C4-2B (cell line): ENCODE data around the gene AAK1.

Experiments used
- ZFX ChIP-seq: fragments of 450-650 bp; IDR thresholded peaks from 2 replicates; pipeline ENCODE4 v1.6.1; 2017
- TF ChIP-seq, protein P1 (sequence below): fragments of 450-650 bp; conservative IDR thresholded peaks from 2 replicates; pipeline ENCODE4 v1.5.1; 2017; ENCODE audit warnings: mild to moderate bottlenecking

- TF ChIP-seq, protein P1, sequence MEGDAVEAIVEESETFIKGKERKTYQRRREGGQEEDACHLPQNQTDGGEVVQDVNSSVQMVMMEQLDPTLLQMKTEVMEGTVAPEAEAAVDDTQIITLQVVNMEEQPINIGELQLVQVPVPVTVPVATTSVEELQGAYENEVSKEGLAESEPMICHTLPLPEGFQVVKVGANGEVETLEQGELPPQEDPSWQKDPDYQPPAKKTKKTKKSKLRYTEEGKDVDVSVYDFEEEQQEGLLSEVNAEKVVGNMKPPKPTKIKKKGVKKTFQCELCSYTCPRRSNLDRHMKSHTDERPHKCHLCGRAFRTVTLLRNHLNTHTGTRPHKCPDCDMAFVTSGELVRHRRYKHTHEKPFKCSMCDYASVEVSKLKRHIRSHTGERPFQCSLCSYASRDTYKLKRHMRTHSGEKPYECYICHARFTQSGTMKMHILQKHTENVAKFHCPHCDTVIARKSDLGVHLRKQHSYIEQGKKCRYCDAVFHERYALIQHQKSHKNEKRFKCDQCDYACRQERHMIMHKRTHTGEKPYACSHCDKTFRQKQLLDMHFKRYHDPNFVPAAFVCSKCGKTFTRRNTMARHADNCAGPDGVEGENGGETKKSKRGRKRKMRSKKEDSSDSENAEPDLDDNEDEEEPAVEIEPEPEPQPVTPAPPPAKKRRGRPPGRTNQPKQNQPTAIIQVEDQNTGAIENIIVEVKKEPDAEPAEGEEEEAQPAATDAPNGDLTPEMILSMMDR = no peak
- no peak for TF ChIP-seq ZFX
Observed at GRCh38 chr2:69567157-69567908, 76.2 kb downstream of the AAK1 start.
